ENCODE results near the gene SKAP1.

- TF ChIP-seq POLR2AphosphoS5 (IDR thresholded peaks at IDR 0.05; ENCODE audit: low read depth), result no peak
- TF ChIP-seq, protein P1, sequence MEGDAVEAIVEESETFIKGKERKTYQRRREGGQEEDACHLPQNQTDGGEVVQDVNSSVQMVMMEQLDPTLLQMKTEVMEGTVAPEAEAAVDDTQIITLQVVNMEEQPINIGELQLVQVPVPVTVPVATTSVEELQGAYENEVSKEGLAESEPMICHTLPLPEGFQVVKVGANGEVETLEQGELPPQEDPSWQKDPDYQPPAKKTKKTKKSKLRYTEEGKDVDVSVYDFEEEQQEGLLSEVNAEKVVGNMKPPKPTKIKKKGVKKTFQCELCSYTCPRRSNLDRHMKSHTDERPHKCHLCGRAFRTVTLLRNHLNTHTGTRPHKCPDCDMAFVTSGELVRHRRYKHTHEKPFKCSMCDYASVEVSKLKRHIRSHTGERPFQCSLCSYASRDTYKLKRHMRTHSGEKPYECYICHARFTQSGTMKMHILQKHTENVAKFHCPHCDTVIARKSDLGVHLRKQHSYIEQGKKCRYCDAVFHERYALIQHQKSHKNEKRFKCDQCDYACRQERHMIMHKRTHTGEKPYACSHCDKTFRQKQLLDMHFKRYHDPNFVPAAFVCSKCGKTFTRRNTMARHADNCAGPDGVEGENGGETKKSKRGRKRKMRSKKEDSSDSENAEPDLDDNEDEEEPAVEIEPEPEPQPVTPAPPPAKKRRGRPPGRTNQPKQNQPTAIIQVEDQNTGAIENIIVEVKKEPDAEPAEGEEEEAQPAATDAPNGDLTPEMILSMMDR (conservative IDR thresholded peaks at IDR 0.05; ENCODE audit: low read depth in 2 of 2), result no peak
Observed at GRCh38 chr17:48363161-48363560, 66.9 kb downstream of the SKAP1 start.

Measured in GM23338 (cell line).